Muscle of leg (tissue), 11 donors: ENCODE results near the gene ZNF491. TPM values are rescaled to one million over a fixed set of nuclear protein-coding genes. Genes with fewer than 3 reads are reported as not detected.
"Not testable (repeated sequence)": the region's sequence is repeated elsewhere in the genome, so short reads cannot be mapped to it uniquely, and the experiment has no call there.

ENCODE experiments used
- DNase-seq: peaks from one replicate; pipeline ENCODE4 v3.0.0; 2013
- H3K27ac ChIP-seq: one replicate; pipeline ENCODE4 v1.5.1; 2013; ENCODE audit warnings: mild to moderate bottlenecking, low read length, control low read depth
- H3K27me3 ChIP-seq: one replicate; pipeline ENCODE4 v1.6.1; 2013; ENCODE audit warnings: low read length; ENCODE audit not compliant: control insufficient read depth, insufficient read depth
- H3K36me3 ChIP-seq: one replicate; pipeline ENCODE4 v1.6.1; 2013; ENCODE audit warnings: low read length; ENCODE audit not compliant: control insufficient read depth, insufficient read depth
- H3K4me1 ChIP-seq: one replicate; pipeline ENCODE4 v1.6.1; 2013; ENCODE audit warnings: low read length; ENCODE audit not compliant: control insufficient read depth, insufficient read depth
- H3K4me3 ChIP-seq: one replicate; pipeline ENCODE4 v1.5.1; 2013; ENCODE audit warnings: low read length, control low read depth
- H3K9me3 ChIP-seq: replicated peaks from 2 replicates; pipeline ENCODE4 v1.6.1; 2013; ENCODE audit warnings: low read depth, low read length; ENCODE audit not compliant: control insufficient read depth
- WGBS: methylation state at CpG from one replicate; pipeline ENCODE4 v1.1.5; 2013; ENCODE audit warnings: missing lambda C conversion rate; ENCODE audit not compliant: insufficient coverage; 5-methylcytosine and 5-hydroxymethylcytosine counted together
- polyA plus RNA-seq, 8 donors: library from polyadenylated mRNA; unstranded; fragments of 120-200 nt; gene quantifications; one replicate each; pipeline versions ENCODE4 v1.2.1 to v1.2.3, GENCODE V29; 2013; ENCODE audit warnings: inconsistent platforms in 1 of 8, low replicate concordance in 1 of 8; ENCODE audit not compliant: insufficient read length in 8 of 8, insufficient read depth in 1 of 8
- total RNA-seq: library from RNA; stranded (reverse); fragments of 120-200 nt; gene quantifications from one replicate; pipeline ENCODE4 v1.2.4, GENCODE V29; 2013

Gene ZNF491
- total and polyA plus RNA-seq, 9 donors: 1.9 to 4.8 (median 2.6) TPM

GRCh38 chr19:11767633-11768133 lies 30.6 kb upstream of the ZNF491 start:
- no peaks in the 10 kb centered on the region for H3K27me3 ChIP-seq
- DNase-seq: peak; percentile 33
- H3K27ac ChIP-seq: peak overlapping the region; percentile 96
- no peaks in the 10 kb centered on the region for H3K36me3 ChIP-seq
- H3K9me3 ChIP-seq: peaks cover 14% of the 10 kb centered on the region
- peak overlapping the region; percentile 88 for H3K4me3 ChIP-seq
- H3K4me1 ChIP-seq: peaks cover 12% of the 10 kb centered on the region
- 2% methylated on average over 9 of the region's 20 CpGs for WGBS

GRCh38 chr19:11769995-11770394 lies 28.3 kb upstream of the ZNF491 start:
- no peak for DNase-seq
- Histone ChIP-seq H3K9me3 (peaks cover 15% of the 10 kb centered on the region), H3K36me3 (no peaks in the 10 kb centered on the region), H3K4me3 (no peak overlapping the region), H3K27ac (no peak overlapping the region), H3K27me3 (no peaks in the 10 kb centered on the region), H3K4me1 (peaks cover 12% of the 10 kb centered on the region)
- WGBS: no CpG with 5 or more reads among the region's 4 CpGs

GRCh38 chr19:11771520-11771919 lies 26.8 kb upstream of the ZNF491 start:
- not testable (repeated sequence) for DNase-seq, H3K36me3 ChIP-seq, H3K27ac ChIP-seq, H3K27me3 ChIP-seq, H3K4me3 ChIP-seq
- 71% methylated on average over 6 of the region's 11 CpGs for WGBS
- peaks cover 10% of the 10 kb centered on the region for H3K4me1 ChIP-seq
- H3K9me3 ChIP-seq: peaks cover 23% of the 10 kb centered on the region

GRCh38 chr19:11776669-11777068 lies 21.7 kb upstream of the ZNF491 start:
- peaks cover 31% of the 10 kb centered on the region for H3K36me3 ChIP-seq
- not testable (repeated sequence) for H3K4me3 ChIP-seq, H3K27me3 ChIP-seq, DNase-seq, H3K4me1 ChIP-seq, H3K27ac ChIP-seq
- peaks cover 50% of the 10 kb centered on the region for H3K9me3 ChIP-seq
- WGBS: 98% methylated on average over 8 of the region's 11 CpGs

- Histone ChIP-seq H3K27ac (no peak overlapping the region), H3K9me3 (peaks cover 76% of the 10 kb centered on the region), H3K4me3 (no peak overlapping the region), H3K4me1 (no peaks in the 10 kb centered on the region), H3K27me3 (no peaks in the 10 kb centered on the region), H3K36me3 (peaks cover 38% of the 10 kb centered on the region)
- DNase-seq: no peak
- WGBS: no CpG with 5 or more reads among the region's 7 CpGs
Measured at GRCh38 chr19:11780431-11781020, 17.8 kb upstream of the ZNF491 start.

GRCh38 chr19:11781295-11782057 lies 16.8 kb upstream of the ZNF491 start:
- no peak overlapping the region for H3K27ac ChIP-seq
- peaks cover 76% of the 10 kb centered on the region for H3K9me3 ChIP-seq
- H3K36me3 ChIP-seq: peaks cover 38% of the 10 kb centered on the region
- no peaks in the 10 kb centered on the region for H3K27me3 ChIP-seq
- no peaks in the 10 kb centered on the region for H3K4me1 ChIP-seq
- no peak for DNase-seq
- H3K4me3 ChIP-seq: no peak overlapping the region
- 95% methylated on average over 3 of the region's 5 CpGs for WGBS

GRCh38 chr19:11783767-11784166 lies 14.6 kb upstream of the ZNF491 start:
- no peak overlapping the region for H3K27ac ChIP-seq
- WGBS: no CpG with 5 or more reads among the region's 1 CpG
- H3K4me3 ChIP-seq: no peak overlapping the region
- H3K36me3 ChIP-seq: peaks cover 28% of the 10 kb centered on the region
- no peak for DNase-seq
- peaks cover 81% of the 10 kb centered on the region for H3K9me3 ChIP-seq
- H3K4me1 ChIP-seq: no peaks in the 10 kb centered on the region
- no peaks in the 10 kb centered on the region for H3K27me3 ChIP-seq

GRCh38 chr19:11784356-11784755 lies 14.0 kb upstream of the ZNF491 start:
- WGBS: 100% methylated on average over 1 of the region's 3 CpGs
- Histone ChIP-seq H3K9me3 (peaks cover 80% of the 10 kb centered on the region), H3K36me3 (peaks cover 24% of the 10 kb centered on the region), H3K4me3 (no peak overlapping the region), H3K27me3 (no peaks in the 10 kb centered on the region), H3K4me1 (no peaks in the 10 kb centered on the region), H3K27ac (no peak overlapping the region)
- DNase-seq: no peak

GRCh38 chr19:11787536-11787935 lies 10.8 kb upstream of the ZNF491 start:
- 89% methylated on average over 1 of the region's 3 CpGs for WGBS
- no peaks in the 10 kb centered on the region for H3K4me1 ChIP-seq
- H3K27ac ChIP-seq: no peak overlapping the region
- no peaks in the 10 kb centered on the region for H3K27me3 ChIP-seq
- H3K36me3 ChIP-seq: peaks cover 5% of the 10 kb centered on the region
- H3K4me3 ChIP-seq: no peak overlapping the region
- peaks cover 64% of the 10 kb centered on the region for H3K9me3 ChIP-seq
- DNase-seq: no peak

- no peaks in the 10 kb centered on the region for H3K36me3 ChIP-seq
- no peak for DNase-seq
- no peak overlapping the region for H3K27ac ChIP-seq
- H3K9me3 ChIP-seq: peaks cover 21% of the 10 kb centered on the region
- H3K4me3 ChIP-seq: no peak overlapping the region
- peaks cover 8% of the 10 kb centered on the region for H3K4me1 ChIP-seq
- H3K27me3 ChIP-seq: no peaks in the 10 kb centered on the region
Measured at GRCh38 chr19:11792942-11793341, 5.4 kb upstream of the ZNF491 start.
